HepG2 (cell line): ENCODE results near the gene CPB2. TPM values are rescaled to one million over a fixed set of nuclear protein-coding genes. Genes with fewer than 3 reads are reported as not detected.

Experiments used
- ATAC-seq: fragments of 200-7000 bp; cut with Tn5 transposase; 3 replicates; pipeline ENCODE4 v1.9.1; 2020; ENCODE audit warnings: mild to moderate bottlenecking, moderate library complexity
- BruUV-seq: library from RNA; stranded (reverse); fragments of 400-500 nt; replicated peaks from 2 replicates; lab custom pipeline; 2021; lab: Mats Ljungman, UMichigan
- CTCF ChIA-PET: fragments of 300-600 bp; formaldehyde crosslinking; extraction: SDS; loops from one replicate; lab custom pipeline; 2021; ENCODE audit warnings: low total read pairs, inconsistent platforms, low intra/inter-chr PET ratio; lab: Yijun Ruan, JAX
- POLR2A ChIA-PET: fragments of 350-600 bp; sonication (Branson Sonifier 250); formaldehyde crosslinking; loops from one replicate; lab custom pipeline; 2020; ENCODE audit warnings: antibody characterized with exemption, inconsistent platforms; lab: Yijun Ruan, JAX
- DNase-seq: peaks from one replicate; pipeline ENCODE4 v3.0.0-alpha.2; 2015; ENCODE audit warnings: low spot score
- FAIRE-seq: peaks from 3 replicates; lab custom pipeline; 2011; peaks lifted over from hg19 to GRCh38; lab: Jason Lieb, UNC
- H2AFZ ChIP-seq: one replicate; pipeline ENCODE4 v1.6.1; 2011; ENCODE audit warnings: low read length, inconsistent platforms
- H3K27ac ChIP-seq: fragments of 300-600 bp; 3 replicates; pipeline ENCODE4 v1.8.0; 2011; ENCODE audit warnings: mixed run types, mild to moderate bottlenecking, mixed read lengths, low read length, inconsistent platforms; ENCODE audit not compliant: insufficient read depth; ENCODE audit errors: extremely low read length
- H3K27me3 ChIP-seq, 2 experiments: fragments of 200-600 bp in 1 of 2; 2 replicates in 1 of 2; 3 replicates in 1 of 2; pipeline versions ENCODE4 v1.6.0 to v1.8.0; 2011; ENCODE audit warnings: low read length in 2 of 2, mild to moderate bottlenecking in 2 of 2, moderate library complexity in 2 of 2, inconsistent platforms in 1 of 2; ENCODE audit not compliant: insufficient read depth in 2 of 2, control insufficient read depth in 1 of 2
- H3K36me3 ChIP-seq, 2 experiments: fragments of 200-600 bp in 1 of 2; replicated peaks in 1 of 2; 2 replicates in 1 of 2; 3 replicates in 1 of 2; pipeline versions ENCODE4 v1.5.1 to v1.8.0; 2011; ENCODE audit warnings: low read length in 2 of 2, inconsistent platforms in 1 of 2; ENCODE audit not compliant: insufficient read depth in 2 of 2, control insufficient read depth in 1 of 2
- H3K4me1 ChIP-seq: 2 replicates; pipeline ENCODE4 v1.5.1; 2012; ENCODE audit warnings: low read length, inconsistent platforms; ENCODE audit not compliant: insufficient read depth
- H3K4me2 ChIP-seq: 2 replicates; pipeline ENCODE4 v1.6.0; 2011; ENCODE audit warnings: low read depth, low read length, inconsistent platforms
- H3K4me3 ChIP-seq, 3 experiments: fragments of 200-600 bp in 1 of 3; sonication (generic), shearing (Covaris generic) in 1 of 3; replicated peaks in 1 of 3; 2 replicates each; pipeline ENCODE4 v1.5.1; 2011 to 2016; ENCODE audit warnings: low read length in 3 of 3, inconsistent platforms in 2 of 3, low read depth in 2 of 3, mild to moderate bottlenecking in 2 of 3, control low read depth in 1 of 3, mixed read lengths in 1 of 3; ENCODE audit not compliant: insufficient read depth in 1 of 3
- H3K79me2 ChIP-seq: one replicate; pipeline ENCODE4 v1.6.1; 2011; ENCODE audit warnings: low read length, inconsistent platforms; ENCODE audit not compliant: insufficient read depth
- H3K9ac ChIP-seq: 2 replicates; pipeline ENCODE4 v1.6.0; 2011; ENCODE audit warnings: mild to moderate bottlenecking, low read depth, low read length, inconsistent platforms; ENCODE audit not compliant: insufficient read depth
- H3K9me3 ChIP-seq: 2 replicates; pipeline ENCODE4 v1.5.1; 2012; ENCODE audit warnings: mild to moderate bottlenecking, low read length
- H4K20me1 ChIP-seq: 2 replicates; pipeline ENCODE4 v1.6.0; 2011; ENCODE audit warnings: inconsistent platforms, mild to moderate bottlenecking, low read length, moderate library complexity; ENCODE audit not compliant: insufficient read depth
- ARNT2 ChIP-seq: sonication (generic); formaldehyde crosslinking; IDR thresholded peaks from 2 replicates; pipeline ENCODE4 v1.8.0; 2022; ENCODE audit warnings: mild to moderate bottlenecking, low read depth, missing genetic modification reagents, moderate library complexity
- BRF2 ChIP-seq: sonication (generic); formaldehyde crosslinking; IDR thresholded peaks from 2 replicates; pipeline ENCODE4 v1.8.1; 2022; ENCODE audit warnings: mild to moderate bottlenecking, missing genetic modification reagents
- GMEB2 ChIP-seq: IDR thresholded peaks from 2 replicates; pipeline ENCODE4 v1.6.1; 2016; ENCODE audit warnings: missing biosample characterization, missing genetic modification reagents, low read depth
- NCOA2 ChIP-seq: sonication (generic); formaldehyde crosslinking; IDR thresholded peaks from 2 replicates; pipeline ENCODE4 v1.8.0; 2022; ENCODE audit warnings: inconsistent platforms
- POLR2G ChIP-seq: fragments of 200-400 bp; formaldehyde crosslinking; IDR thresholded peaks from 2 replicates; pipeline ENCODE4 v1.6.1; 2018; ENCODE audit warnings: mild to moderate bottlenecking, low read depth, low read length, moderate library complexity
- RERE ChIP-seq: IDR thresholded peaks from 2 replicates; pipeline ENCODE4 v1.6.1; 2016; ENCODE audit warnings: low read depth, missing genetic modification reagents, missing compliant biosample characterization
- SKI ChIP-seq: fragments of 450-650 bp; IDR thresholded peaks from one replicate; pipeline ENCODE4 v1.6.1; 2018; ENCODE audit warnings: mild to moderate bottlenecking; ENCODE audit not compliant: partially characterized antibody
- ZNF12 ChIP-seq: sonication (generic); formaldehyde crosslinking; IDR thresholded peaks from 2 replicates; pipeline ENCODE4 v1.5.0; 2020; ENCODE audit warnings: missing genetic modification reagents
- ZNF503 ChIP-seq: sonication (generic); formaldehyde crosslinking; IDR thresholded peaks from 2 replicates; pipeline ENCODE4 v1.4.0; 2020; ENCODE audit warnings: missing genetic modification reagents
- ZNF660 ChIP-seq: sonication (generic); formaldehyde crosslinking; IDR thresholded peaks from 2 replicates; pipeline ENCODE4 v1.5.1; 2020; ENCODE audit warnings: mild to moderate bottlenecking, low read depth, missing genetic modification reagents, borderline replicate concordance
- WGBS: methylation state at CpG from one replicate; pipeline ENCODE4 v1.1.6; 2017; ENCODE audit warnings: low lambda C conversion rate; 5-methylcytosine and 5-hydroxymethylcytosine counted together
- in situ Hi-C: cut with HindIII; loops from 2 replicates; pipeline ENCODE4 v1.10.0; 2017; ENCODE audit warnings: low pct_unique_long_range_greater_than_20kb; ENCODE audit not compliant: extremely low pct_ligation_motif_present
- intact Hi-C: fragments of 100-400 bp; cut with micrococcal nuclease; formaldehyde crosslinking; loops from one replicate; pipeline ENCODE4 v1.10.0; 2022; ENCODE audit not compliant: unreplicated experiment
- polyA plus RNA-seq, 8 experiments: library from polyadenylated mRNA; depleted of rRNA in 3 of 8; stranded (reverse) in 7 of 8; unstranded in 1 of 8; fragments of >200 nt; fragmentation: Illumina TruSeq in 4 of 8; extraction: Trizol in 4 of 8; gene quantifications; 2 replicates each; pipeline versions ENCODE4 v1.2.1 to v1.2.3, GENCODE V29; 2011 to 2016; ENCODE audit warnings: low read depth in 4 of 8, missing spikeins in 1 of 8, mixed read lengths in 1 of 8; ENCODE audit not compliant: insufficient read depth in 1 of 8
- total RNA-seq, 5 experiments: library from RNA; depleted of rRNA; stranded (reverse); fragments of >200 nt; fragmentation: Illumina TruSeq; extraction: Trizol; gene quantifications; 2 replicates each; pipeline ENCODE4 v1.2.3, GENCODE V29; 2016; ENCODE audit warnings: low read depth in 1 of 5

The CPB2 gene
- total and polyA plus RNA-seq, 2 of the 13 experiments (the other 11 are each of a cell fraction or from before 2014, with no cell fraction given) = 125 to 140 TPM

- TF ChIP-seq RERE (CRISPR knock-in tag) = no peak
- TF ChIP-seq ARNT2 (CRISPR knock-in tag) = no peak
- no peak for TF ChIP-seq BRF2 (CRISPR knock-in tag)
- TF ChIP-seq NCOA2 (CRISPR knock-in tag) = no peak
- TF ChIP-seq SKI = no peak
Measured at GRCh38 chr13:46039411-46040182, 65.2 kb downstream of the CPB2 start (continued).

- peaks cover 3% of the 10 kb centered on the region for H3K79me2 ChIP-seq
- no peaks in the 10 kb centered on the region for H3K9me3 ChIP-seq
- no peak for ATAC-seq
- DNase-seq = no peak
- POLR2A ChIA-PET = no interaction called here
- BruUV-seq = no TSS peak
- no peaks in the 10 kb centered on the region for H3K4me1 ChIP-seq
- H3K4me3 ChIP-seq = no peak overlapping the region
- H3K27me3 ChIP-seq = no peaks in the 10 kb centered on the region
- in situ Hi-C loops (no loop called here), intact Hi-C loops (no loop called here)
- H2AFZ ChIP-seq = no peak overlapping the region
- WGBS = 96% methylated on average over 4 of the region's 4 CpGs
- no peak for FAIRE-seq
- TF ChIP-seq ZNF12 (CRISPR knock-in tag) = no peak
- TF ChIP-seq ZNF660 (CRISPR knock-in tag) = no peak
- TF ChIP-seq POLR2G = no peak
- no peak for TF ChIP-seq GMEB2 (CRISPR knock-in tag)
- TF ChIP-seq ZNF503 = no peak
- no peaks in the 10 kb centered on the region for H4K20me1 ChIP-seq
- H3K36me3 ChIP-seq = peaks cover 5 to 43% of the 10 kb centered on the region in 2 experiments
- no peak overlapping the region for H3K27ac ChIP-seq
- H3K4me2 ChIP-seq = no peak overlapping the region
- no peak overlapping the region for H3K9ac ChIP-seq
- CTCF ChIA-PET = no interaction called here
Measured at GRCh38 chr13:46038296-46038695, 66.5 kb downstream of the CPB2 start.
